GM12874 (cell line): ENCODE measurements around the gene FBXW9.

Experiments
- CTCF ChIP-seq: IDR thresholded peaks from 2 replicates; pipeline ENCODE4 v1.5.1; 2011; ENCODE audit warnings: low read depth, mild to moderate bottlenecking, control low read depth, low read length, moderate library complexity; ENCODE audit not compliant: insufficient read depth

The FBXW9 gene

GRCh38 chr19:12656899-12657571, 39.4 kb downstream of the FBXW9 start:
- no peak for TF ChIP-seq CTCF

- TF ChIP-seq CTCF = no peak
Observed at GRCh38 chr19:12655546-12655945, 40.9 kb downstream of the FBXW9 start.

GRCh38 chr19:12652219-12652618, 44.2 kb downstream of the FBXW9 start:
- no peak for TF ChIP-seq CTCF

GRCh38 chr19:12649941-12650340, 46.5 kb downstream of the FBXW9 start:
- TF ChIP-seq CTCF = no peak

- TF ChIP-seq CTCF = no peak
Observed at GRCh38 chr19:12648088-12648487, 48.3 kb downstream of the FBXW9 start.

GRCh38 chr19:12647490-12648071, 48.9 kb downstream of the FBXW9 start:
- no peak for TF ChIP-seq CTCF

- TF ChIP-seq CTCF = no peak
Observed at GRCh38 chr19:12647047-12647446, 49.4 kb downstream of the FBXW9 start.
